ENCODE measurements around the gene SPG7.
"Not testable (repeated sequence)": the region's sequence is repeated elsewhere in the genome, so short reads cannot be mapped to it uniquely, and the experiment has no call there.

Gene SPG7

DNA sequence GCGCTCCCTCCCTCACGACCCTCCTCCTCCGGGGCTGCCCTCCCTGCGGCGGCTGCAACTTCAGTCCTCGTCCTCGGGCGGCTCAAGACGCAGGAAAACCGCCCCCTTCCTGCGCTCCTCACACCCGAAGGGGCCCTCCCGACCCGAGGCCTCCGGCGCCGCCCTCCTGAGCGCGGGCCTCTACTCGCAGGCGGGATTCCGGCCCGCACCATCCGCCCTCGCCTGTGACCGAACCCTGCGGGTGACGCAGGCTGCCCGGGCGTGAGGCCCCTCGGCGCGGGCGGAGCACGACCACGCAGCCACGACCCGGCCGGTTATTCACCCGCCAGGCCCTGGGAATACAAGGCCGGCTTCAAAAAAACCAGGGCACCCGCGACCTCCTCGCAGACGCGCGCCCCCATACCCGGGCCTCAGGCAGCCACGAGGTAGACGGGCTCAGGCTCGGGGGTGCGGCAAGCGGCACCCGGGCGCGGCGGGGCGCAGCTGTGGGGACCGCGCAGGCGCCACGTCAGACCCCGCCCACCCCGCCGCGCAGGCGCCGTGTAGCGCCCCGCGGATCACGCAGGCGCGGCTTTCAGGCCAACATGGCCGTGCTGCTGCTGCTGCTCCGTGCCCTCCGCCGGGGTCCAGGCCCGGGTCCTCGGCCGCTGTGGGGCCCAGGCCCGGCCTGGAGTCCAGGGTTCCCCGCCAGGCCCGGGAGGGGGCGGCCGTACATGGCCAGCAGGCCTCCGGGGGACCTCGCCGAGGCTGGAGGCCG, at the start of gene SPG7:
Gene SPG7 (plus strand): TSS at position 570 of the 757 bp plus-strand sequence. CDS start 15 bp downstream, at position 585.
- POLR2A ChIA-PET = interaction anchor here (1.0 to 2.5 kb wide), 10 partner anchors 9 to 260 kb away, joined by 3 to 11 read pairs (median 4); no protein-coding TSS in a partner anchor
- DNase-seq (ENCODE audit: extremely low spot score) = peak; percentile 96
- TF ChIP-seq HDGF (IDR thresholded peaks at IDR 0.05; ENCODE audit: borderline replicate concordance) (no peak), L3MBTL2 (conservative IDR thresholded peaks at IDR 0.05) (peak; percentile 88)
- CTCF ChIA-PET = interaction anchor here (1.0 kb wide), 1 partner anchor 129 kb away, joined by 3 read pairs; no protein-coding TSS in a partner anchor

DNA sequence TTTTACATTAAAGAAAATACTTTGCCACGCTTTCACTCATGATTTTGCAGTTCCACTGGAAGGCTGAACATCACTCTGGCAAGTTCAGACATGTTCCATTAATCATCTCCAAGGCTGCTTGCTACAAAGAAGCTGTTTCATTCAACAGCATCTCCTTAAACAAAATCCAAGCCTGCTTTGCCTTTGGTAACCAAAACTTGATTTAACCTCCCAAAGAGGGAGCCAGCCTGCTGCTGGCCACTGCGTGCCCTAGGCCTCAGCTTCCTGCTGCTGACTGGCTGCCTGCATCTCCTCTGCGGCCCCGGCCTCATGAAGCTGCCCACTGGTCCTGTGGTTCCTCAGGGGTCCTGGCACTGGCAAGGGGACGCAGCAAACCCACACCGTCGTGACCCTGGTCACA, 49.7 kb upstream of the SPG7 start:
- no peak for DNase-seq (ENCODE audit: extremely low spot score)
- TF ChIP-seq L3MBTL2 (conservative IDR thresholded peaks at IDR 0.05) (no peak), SUZ12 (IDR thresholded peaks at IDR 0.05) (no peak), TARDBP (IDR thresholded peaks at IDR 0.05) (no peak), FOXA1 (IDR thresholded peaks at IDR 0.05) (no peak), ARNT (IDR thresholded peaks at IDR 0.05) (no peak)
- ChIA-PET POLR2A (no interaction called here), CTCF (no interaction called here)

DNA sequence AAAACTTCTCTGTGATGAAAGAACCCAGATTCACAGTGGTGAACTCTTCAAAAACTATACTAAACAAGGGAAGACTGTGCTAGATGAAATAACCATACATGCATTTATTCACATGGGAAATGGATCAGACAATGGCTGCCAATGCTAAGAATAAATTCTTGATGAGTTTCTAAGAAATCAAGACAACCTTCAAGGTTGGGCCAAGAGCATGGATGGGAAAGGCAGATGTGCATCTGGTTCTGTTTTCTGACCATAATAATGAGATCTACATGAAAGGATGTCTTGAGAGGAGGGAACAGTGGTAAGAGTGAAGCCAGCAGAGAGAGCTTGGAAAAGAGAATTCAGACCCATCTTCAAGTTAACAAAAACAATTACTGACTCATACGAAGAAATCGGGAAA, 49.2 kb upstream of the SPG7 start:
- no peak for DNase-seq (ENCODE audit: extremely low spot score)
- ChIA-PET CTCF (interaction anchor here (1.0 kb wide), 1 partner anchor 8 kb away, joined by 3 read pairs; no protein-coding TSS in a partner anchor), POLR2A (no interaction called here)
- TF ChIP-seq LEF1 (IDR thresholded peaks at IDR 0.05; ENCODE audit: borderline replicate concordance) (no peak), L3MBTL2 (conservative IDR thresholded peaks at IDR 0.05) (no peak), ELF4 (IDR thresholded peaks at IDR 0.05) (no peak), TARDBP (IDR thresholded peaks at IDR 0.05) (no peak), FOXA1 (IDR thresholded peaks at IDR 0.05) (no peak), SUZ12 (IDR thresholded peaks at IDR 0.05) (no peak), ZNF384 (IDR thresholded peaks at IDR 0.05) (no peak), FOXK2 (IDR thresholded peaks at IDR 0.05) (no peak), NFRKB (IDR thresholded peaks at IDR 0.05) (no peak), BHLHE40 (IDR thresholded peaks at IDR 0.05; ENCODE audit: borderline replicate concordance) (no peak), CTBP1 (IDR thresholded peaks at IDR 0.05; ENCODE audit: borderline replicate concordance) (no peak), HDGF (IDR thresholded peaks at IDR 0.05; ENCODE audit: borderline replicate concordance) (no peak), ARNT (IDR thresholded peaks at IDR 0.05) (no peak), SP1 (IDR thresholded peaks at IDR 0.05) (no peak), FOXM1 (IDR thresholded peaks at IDR 0.05; ENCODE audit: borderline replicate concordance) (no peak)
- TF ChIP-seq, protein P1, sequence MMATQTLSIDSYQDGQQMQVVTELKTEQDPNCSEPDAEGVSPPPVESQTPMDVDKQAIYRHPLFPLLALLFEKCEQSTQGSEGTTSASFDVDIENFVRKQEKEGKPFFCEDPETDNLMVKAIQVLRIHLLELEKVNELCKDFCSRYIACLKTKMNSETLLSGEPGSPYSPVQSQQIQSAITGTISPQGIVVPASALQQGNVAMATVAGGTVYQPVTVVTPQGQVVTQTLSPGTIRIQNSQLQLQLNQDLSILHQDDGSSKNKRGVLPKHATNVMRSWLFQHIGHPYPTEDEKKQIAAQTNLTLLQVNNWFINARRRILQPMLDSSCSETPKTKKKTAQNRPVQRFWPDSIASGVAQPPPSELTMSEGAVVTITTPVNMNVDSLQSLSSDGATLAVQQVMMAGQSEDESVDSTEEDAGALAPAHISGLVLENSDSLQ (IDR thresholded peaks at IDR 0.05) = no peak

DNA sequence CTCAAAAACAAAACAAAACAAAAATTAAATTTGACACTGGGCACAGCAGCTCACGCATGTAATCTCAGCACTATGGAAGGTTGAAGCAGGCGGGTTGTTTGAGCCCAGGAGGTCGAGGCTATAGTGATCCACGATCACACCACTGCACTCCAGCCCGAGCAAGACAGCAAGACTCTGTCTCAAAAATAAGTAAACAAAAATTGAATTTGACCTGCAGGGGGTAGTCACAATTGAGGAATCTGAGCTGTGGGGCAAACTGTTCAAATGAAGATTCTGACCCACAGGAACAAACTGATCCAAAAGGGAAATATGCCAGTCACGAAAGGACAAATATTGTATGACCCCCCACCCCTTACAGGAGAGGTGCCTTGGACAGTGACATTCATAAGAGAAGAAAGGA, 47.6 kb upstream of the SPG7 start:
- ChIA-PET POLR2A (no interaction called here), CTCF (interaction anchor here (0.6 kb wide), 2 partner anchors 44 to 139 kb away, joined by 4 to 6 read pairs; no protein-coding TSS in a partner anchor)
- no peak for TF ChIP-seq LEF1 (IDR thresholded peaks at IDR 0.05; ENCODE audit: borderline replicate concordance)
- TF ChIP-seq HDGF (IDR thresholded peaks at IDR 0.05; ENCODE audit: borderline replicate concordance) = no peak
- no peak for TF ChIP-seq FOXK2 (IDR thresholded peaks at IDR 0.05)
- TF ChIP-seq SP1 (IDR thresholded peaks at IDR 0.05) = no peak
- TF ChIP-seq FOXA1 (IDR thresholded peaks at IDR 0.05) = no peak
- no peak for TF ChIP-seq SUZ12 (IDR thresholded peaks at IDR 0.05)
- no peak for TF ChIP-seq TARDBP (IDR thresholded peaks at IDR 0.05)
- no peak for TF ChIP-seq L3MBTL2 (conservative IDR thresholded peaks at IDR 0.05)
- DNase-seq (ENCODE audit: extremely low spot score) = no peak

DNA sequence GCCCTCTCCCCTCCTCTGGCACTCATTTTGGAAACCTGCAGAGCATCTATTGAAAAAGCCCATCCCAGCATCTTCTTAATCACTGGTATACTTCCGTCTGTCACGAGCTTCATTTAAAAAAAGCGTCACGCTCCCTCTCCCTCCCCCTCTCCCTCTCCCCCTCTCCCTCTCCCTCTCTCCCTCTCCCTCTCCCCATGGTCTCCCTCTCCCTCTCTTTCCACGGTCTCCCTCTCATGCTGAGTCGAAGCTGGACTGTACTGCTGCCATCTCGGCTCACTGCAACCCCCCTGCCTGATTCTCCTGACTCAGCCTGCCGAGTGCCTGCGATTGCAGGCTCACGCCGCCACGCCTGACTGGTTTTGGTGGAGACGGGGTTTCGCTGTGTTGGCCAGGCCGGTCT, 46.3 kb upstream of the SPG7 start:
- POLR2A ChIA-PET; DNase-seq (ENCODE audit: extremely low spot score); CTCF ChIA-PET: not testable (repeated sequence)

DNA sequence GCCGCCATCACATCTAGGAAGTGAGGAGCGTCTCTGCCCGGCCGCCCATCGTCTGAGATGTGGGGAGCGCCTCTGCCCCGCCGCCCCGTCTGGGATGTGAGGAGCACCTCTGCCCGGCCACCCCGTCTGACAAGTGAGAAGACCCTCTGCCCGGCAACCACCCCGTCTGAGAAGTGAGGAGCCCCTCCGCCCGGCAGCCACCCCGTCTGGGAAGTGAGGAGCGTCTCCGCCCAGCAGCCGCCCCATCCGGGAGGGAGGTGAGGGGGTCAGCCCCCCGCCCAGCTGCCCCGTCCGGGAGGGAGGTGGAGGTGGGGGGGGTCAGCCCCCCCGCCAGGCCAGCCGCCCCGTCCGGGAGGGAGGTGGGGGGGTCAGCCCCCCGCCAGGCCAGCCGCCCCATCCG, 45.6 kb upstream of the SPG7 start:
- CTCF ChIA-PET; POLR2A ChIA-PET; DNase-seq (ENCODE audit: extremely low spot score): not testable (repeated sequence)

DNA sequence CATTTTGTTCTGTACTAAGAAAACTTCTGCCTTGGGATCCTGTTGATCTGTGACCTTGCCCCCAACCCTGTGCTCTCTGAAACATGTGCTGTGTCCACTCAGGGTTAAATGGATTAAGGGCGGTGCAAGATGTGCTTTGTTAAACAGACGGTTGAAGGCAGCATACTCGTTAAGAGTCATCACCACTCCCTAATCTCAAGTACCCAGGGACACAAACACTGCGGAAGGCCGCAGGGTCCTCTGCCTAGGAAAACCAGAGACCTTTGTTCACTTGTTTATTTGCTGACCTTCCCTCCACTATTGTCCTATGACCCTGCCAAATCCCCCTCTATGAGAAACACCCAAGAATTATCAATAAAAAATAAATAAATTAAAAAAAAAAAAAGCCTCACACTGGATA, 44.9 kb upstream of the SPG7 start:
- DNase-seq (ENCODE audit: extremely low spot score); POLR2A ChIA-PET; CTCF ChIA-PET: not testable (repeated sequence)

DNA sequence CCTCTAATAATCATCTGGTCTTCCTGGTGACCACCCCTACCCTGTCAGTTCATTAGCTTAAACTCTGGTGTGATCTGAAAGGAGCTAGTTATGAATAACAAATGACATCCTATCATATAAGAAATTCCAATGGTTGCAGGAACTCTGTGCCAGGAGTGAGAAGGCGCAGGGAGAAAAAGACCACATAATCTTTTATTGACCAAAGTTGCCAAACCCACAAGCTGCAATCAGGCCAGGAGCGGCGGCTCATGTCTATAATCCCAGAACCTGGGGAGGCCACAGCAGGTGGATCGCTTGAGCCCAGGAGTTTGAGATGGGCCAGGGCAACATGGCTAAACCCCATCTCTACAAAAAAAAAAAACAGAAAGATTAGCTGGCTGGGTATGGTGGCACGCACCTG, 41.3 kb upstream of the SPG7 start:
- no peak for DNase-seq (ENCODE audit: extremely low spot score)
- ChIA-PET CTCF (interaction anchor here (0.6 to 1.2 kb wide), 2 partner anchors 10 to 58 kb away, joined by 3 to 5 read pairs; no protein-coding TSS in a partner anchor), POLR2A (interaction anchor here (0.8 to 1.9 kb wide), 3 partner anchors 15 to 58 kb away, joined by 3 to 8 read pairs (median 3); partner anchors contain the start of gene SPG7)
- no peak for TF ChIP-seq ELF4 (IDR thresholded peaks at IDR 0.05)
- TF ChIP-seq TARDBP (IDR thresholded peaks at IDR 0.05) = no peak
- no peak for TF ChIP-seq HDGF (IDR thresholded peaks at IDR 0.05; ENCODE audit: borderline replicate concordance)
- no peak for TF ChIP-seq FOXK2 (IDR thresholded peaks at IDR 0.05)
- no peak for TF ChIP-seq SUZ12 (IDR thresholded peaks at IDR 0.05)
- no peak for TF ChIP-seq FOXM1 (IDR thresholded peaks at IDR 0.05; ENCODE audit: borderline replicate concordance)
- no peak for TF ChIP-seq CTBP1 (IDR thresholded peaks at IDR 0.05; ENCODE audit: borderline replicate concordance)
- TF ChIP-seq ZNF384 (IDR thresholded peaks at IDR 0.05) = no peak
- TF ChIP-seq, protein P1 (IDR thresholded peaks at IDR 0.05) = no peak
- TF ChIP-seq BHLHE40 (IDR thresholded peaks at IDR 0.05; ENCODE audit: borderline replicate concordance) = no peak
- TF ChIP-seq LEF1 (IDR thresholded peaks at IDR 0.05; ENCODE audit: borderline replicate concordance) = no peak
- TF ChIP-seq ARNT (IDR thresholded peaks at IDR 0.05) = no peak
- no peak for TF ChIP-seq L3MBTL2 (conservative IDR thresholded peaks at IDR 0.05)
